22Rv1 (cell line): Measurements from ENCODE around the gene NSMCE3.

Experiments used
- H3K27ac ChIP-seq: fragments of 450-650 bp; 2 replicates; pipeline ENCODE4 v1.5.1; 2017
- CTCF ChIP-seq: fragments of 450-650 bp; IDR thresholded peaks from 2 replicates; pipeline ENCODE4 v1.5.1; 2017; ENCODE audit warnings: mild to moderate bottlenecking
- ZFX ChIP-seq: fragments of 450-650 bp; IDR thresholded peaks from 2 replicates; pipeline ENCODE4 v1.6.1; 2017; ENCODE audit warnings: antibody characterized with exemption, borderline replicate concordance

The NSMCE3 gene

GRCh38 chr15:29269485-29270168, at the start of gene NSMCE3:
Gene NSMCE3, minus strand, starts transcription at chr15:29269822. Its CDS starts 117 bp downstream, at chr15:29269705.
- TF ChIP-seq ZFX (no peak), CTCF (no peak)
- peak within 1 kb of the TSS; percentile 66 for H3K27ac ChIP-seq

- TF ChIP-seq ZFX (no peak), CTCF (no peak)
- no peak overlapping the region for H3K27ac ChIP-seq
Measured at GRCh38 chr15:29316422-29316821, 46.8 kb upstream of the NSMCE3 start.

- TF ChIP-seq CTCF (no peak), ZFX (no peak)
- H3K27ac ChIP-seq, result no peak overlapping the region
Measured at GRCh38 chr15:29312387-29312786, 42.8 kb upstream of the NSMCE3 start.

- TF ChIP-seq CTCF, result no peak
- TF ChIP-seq ZFX, result no peak
Measured at GRCh38 chr15:29311696-29312095, 42.1 kb upstream of the NSMCE3 start.

GRCh38 chr15:29309139-29309538, 39.5 kb upstream of the NSMCE3 start:
- no peak overlapping the region for H3K27ac ChIP-seq
- TF ChIP-seq CTCF (no peak), ZFX (no peak)

More at GRCh38 chr15:29311696-29312095, 42.1 kb upstream of the NSMCE3 start:
- H3K27ac ChIP-seq, result no peak overlapping the region

- H3K27ac ChIP-seq, result no peak overlapping the region
- TF ChIP-seq ZFX (no peak), CTCF (no peak)
Measured at GRCh38 chr15:29308299-29308698, 38.7 kb upstream of the NSMCE3 start.

GRCh38 chr15:29305556-29305955, 35.9 kb upstream of the NSMCE3 start:
- no peak overlapping the region for H3K27ac ChIP-seq
- no peak for TF ChIP-seq CTCF
- no peak for TF ChIP-seq ZFX
